Hematopoietic multipotent progenitor cell (in vitro differentiated cells): Measurements from ENCODE around the gene HUS1B. TPM values are rescaled to one million over a fixed set of nuclear protein-coding genes. Genes with fewer than 3 reads are reported as not detected.
"Not testable (repeated sequence)": the region's sequence is repeated elsewhere in the genome, so short reads cannot be mapped to it uniquely, and the experiment has no call there.

Source experiments
- DNase-seq, 3 donors: peaks; one replicate each; pipeline ENCODE4 v3.0.0-alpha.2; 2011 to 2015; ENCODE audit warnings: low read depth in 2 of 3, low spot score in 2 of 3
- total RNA-seq: library from RNA; depleted of rRNA; stranded (reverse); fragments of >200 nt; gene quantifications from one replicate; pipeline ENCODE4 v1.2.3, GENCODE V29; 2012

The HUS1B gene
- 2.2 TPM for total RNA-seq

GRCh38 chr6:656460-657252, at the start of gene HUS1B:
TSS of gene HUS1B (minus strand) at chr6:657100. CDS start at chr6:656944, 156 bp downstream.
- no peak for DNase-seq

- DNase-seq: no peak
These were observed 49.2 kb upstream of the HUS1B start for GRCh38 chr6:706146-706545.

GRCh38 chr6:705047-705446, 48.1 kb upstream of the HUS1B start:
- no peak for DNase-seq

- no peak for DNase-seq
These were observed 47.1 kb upstream of the HUS1B start for GRCh38 chr6:704046-704445.

- no peak for DNase-seq
These were observed 46.7 kb upstream of the HUS1B start for GRCh38 chr6:703552-703951.

GRCh38 chr6:701700-702479, 45.0 kb upstream of the HUS1B start:
- peak in 1 of 3 donors; percentile 21 for DNase-seq

- no peak for DNase-seq
These were observed 44.3 kb upstream of the HUS1B start for GRCh38 chr6:701215-701614.

- no peak for DNase-seq
These were observed 43.6 kb upstream of the HUS1B start for GRCh38 chr6:700490-700889.

- no peak for DNase-seq
These were observed 42.4 kb upstream of the HUS1B start for GRCh38 chr6:699319-699718.

GRCh38 chr6:694431-695126, 37.7 kb upstream of the HUS1B start:
- DNase-seq: not testable (repeated sequence)

GRCh38 chr6:693723-694009, 36.8 kb upstream of the HUS1B start:
- DNase-seq: no peak

GRCh38 chr6:692858-693722, 36.2 kb upstream of the HUS1B start, which contains the start of gene EXOC2:
TSS of gene EXOC2 (minus strand) at chr6:693139. CDS start at chr6:637818, 55,321 bp downstream.
- DNase-seq: peak; percentile 60 to 81 (median 78)

- peak; percentile 48 to 53 (median 50) for DNase-seq
These were observed 35.5 kb upstream of the HUS1B start for GRCh38 chr6:692356-692851.

- no peak for DNase-seq
These were observed 32.3 kb upstream of the HUS1B start for GRCh38 chr6:689223-689622.

GRCh38 chr6:686497-686896, 29.6 kb upstream of the HUS1B start:
- DNase-seq: no peak

GRCh38 chr6:684831-685636, 28.1 kb upstream of the HUS1B start:
- no peak for DNase-seq

- DNase-seq: peak in 1 of 3 donors; percentile 27
These were observed 27.0 kb upstream of the HUS1B start for GRCh38 chr6:683742-684440.

GRCh38 chr6:680666-681340, 23.9 kb upstream of the HUS1B start:
- DNase-seq: no peak
